HG03060 (cell line): ENCODE measurements around the gene FAM174A.

ENCODE experiments used
- ATAC-seq: cut with Tn5 transposase; IDR thresholded peaks from one replicate; pipeline ENCODE4 v1.9.1; 2021; ENCODE audit warnings: low read depth, moderate number of reproducible peaks; ENCODE audit not compliant: unreplicated experiment

FAM174A gene

GRCh38 chr5:100535060-100536005 is at the start of gene FAM174A:
Gene FAM174A (plus strand): TSS chr5:100535374. CDS start chr5:100535531, 157 bp downstream.
- ATAC-seq: peak; percentile 97

DNA sequence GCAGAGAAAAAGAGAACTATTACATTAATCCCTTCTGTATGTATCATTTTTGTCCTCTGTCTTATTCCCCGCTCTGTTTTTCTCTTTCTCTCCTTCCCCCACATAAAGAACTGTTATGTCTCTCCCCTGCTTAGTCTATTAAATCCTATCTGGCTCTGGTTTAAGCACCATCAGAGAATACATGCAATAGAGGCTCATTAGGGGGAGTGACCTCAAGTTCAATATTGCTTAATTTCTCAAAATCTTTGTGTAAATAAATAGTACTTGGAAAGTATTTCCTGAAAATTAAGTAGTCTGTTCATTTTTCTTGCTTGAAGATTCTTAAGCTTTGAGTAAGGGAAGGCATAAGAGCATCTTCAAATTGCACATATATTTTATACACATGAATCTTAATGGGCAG is 41.2 kb upstream of the FAM174A start:
- ATAC-seq: no peak

DNA sequence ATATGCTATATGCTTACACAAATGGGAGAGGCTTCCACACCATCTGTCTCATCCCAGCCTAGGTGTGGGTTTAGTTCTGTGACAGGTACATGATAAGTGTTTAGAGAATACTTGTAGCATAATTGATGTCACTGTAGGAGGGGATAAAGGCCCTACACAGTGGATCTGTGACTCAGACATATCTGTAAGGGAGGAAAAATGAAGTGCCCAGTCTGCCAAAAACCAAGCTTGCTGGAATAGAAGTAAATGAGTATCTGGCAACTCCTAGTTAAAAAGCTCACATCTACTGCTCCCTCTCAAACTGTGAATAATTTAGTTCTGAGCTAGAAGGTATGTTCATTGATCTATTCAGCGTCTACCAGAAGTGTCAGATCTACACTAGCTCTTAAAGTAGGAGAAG is 38.9 kb upstream of the FAM174A start:
- ATAC-seq: no peak

GRCh38 chr5:100502684-100503083 is 32.5 kb upstream of the FAM174A start:
- no peak for ATAC-seq

GRCh38 chr5:100505984-100506670 is 29.0 kb upstream of the FAM174A start:
- ATAC-seq: no peak

- ATAC-seq: no peak
These were observed 18.9 kb upstream of the FAM174A start for GRCh38 chr5:100516285-100516684.

- ATAC-seq: no peak
These were observed 17.7 kb upstream of the FAM174A start for GRCh38 chr5:100517301-100517974.

- no peak for ATAC-seq
These were observed 16.8 kb upstream of the FAM174A start for GRCh38 chr5:100518377-100518776.

- ATAC-seq: no peak
These were observed 16.1 kb upstream of the FAM174A start for GRCh38 chr5:100519075-100519474.

DNA sequence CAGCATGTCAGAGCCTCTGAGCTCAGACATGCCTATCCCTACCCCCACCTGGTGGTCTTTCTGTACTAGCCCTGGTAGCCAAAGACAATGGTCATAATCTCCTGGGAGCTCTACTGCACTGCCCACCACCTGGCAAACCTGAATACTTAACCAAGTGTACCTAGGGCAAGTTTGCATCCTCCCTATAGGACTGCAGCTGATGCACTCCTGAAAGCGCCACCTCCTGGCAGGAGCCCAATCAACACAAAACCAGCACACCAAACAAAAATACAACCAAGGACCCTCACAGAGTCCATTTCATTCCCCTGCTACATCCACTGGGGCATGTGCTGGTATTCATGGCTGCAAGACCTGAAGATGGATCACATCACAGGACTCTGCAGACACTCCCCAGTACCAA is 14.8 kb upstream of the FAM174A start:
- ATAC-seq: no peak

GRCh38 chr5:100537946-100538345 is 2.8 kb downstream of the FAM174A start:
- no peak for ATAC-seq

- ATAC-seq: no peak
These were observed 4.3 kb downstream of the FAM174A start for GRCh38 chr5:100539519-100539918.

- ATAC-seq: no peak
These were observed 6.9 kb downstream of the FAM174A start for GRCh38 chr5:100542086-100542485.

- ATAC-seq: no peak
These were observed 10.8 kb downstream of the FAM174A start for GRCh38 chr5:100546001-100546400.

- ATAC-seq: no peak
These were observed 15.4 kb downstream of the FAM174A start for GRCh38 chr5:100550531-100551051.

GRCh38 chr5:100551183-100551582 is 16.0 kb downstream of the FAM174A start:
- no peak for ATAC-seq

- no peak for ATAC-seq
These were observed 18.0 kb downstream of the FAM174A start for GRCh38 chr5:100553209-100553608.

- no peak for ATAC-seq
These were observed 25.7 kb downstream of the FAM174A start for GRCh38 chr5:100560860-100561259.

DNA sequence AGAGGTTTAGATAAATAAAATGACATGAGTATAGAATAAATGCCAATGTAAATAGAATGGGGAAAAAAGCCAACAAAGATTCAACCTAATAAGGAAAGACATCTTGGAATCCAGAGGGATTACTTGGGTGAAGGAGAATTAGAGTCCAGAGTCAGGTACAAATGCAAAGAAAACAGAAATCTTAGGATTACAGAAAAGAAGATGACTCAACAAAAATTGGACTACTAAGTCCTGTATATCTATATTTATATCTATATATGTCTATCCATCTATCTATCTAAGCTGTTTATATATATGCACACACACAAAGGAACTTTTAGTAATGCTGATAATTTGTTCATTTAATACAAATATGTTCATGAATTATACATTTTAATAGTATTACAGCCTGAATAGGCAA is 27.6 kb downstream of the FAM174A start:
- no peak for ATAC-seq

DNA sequence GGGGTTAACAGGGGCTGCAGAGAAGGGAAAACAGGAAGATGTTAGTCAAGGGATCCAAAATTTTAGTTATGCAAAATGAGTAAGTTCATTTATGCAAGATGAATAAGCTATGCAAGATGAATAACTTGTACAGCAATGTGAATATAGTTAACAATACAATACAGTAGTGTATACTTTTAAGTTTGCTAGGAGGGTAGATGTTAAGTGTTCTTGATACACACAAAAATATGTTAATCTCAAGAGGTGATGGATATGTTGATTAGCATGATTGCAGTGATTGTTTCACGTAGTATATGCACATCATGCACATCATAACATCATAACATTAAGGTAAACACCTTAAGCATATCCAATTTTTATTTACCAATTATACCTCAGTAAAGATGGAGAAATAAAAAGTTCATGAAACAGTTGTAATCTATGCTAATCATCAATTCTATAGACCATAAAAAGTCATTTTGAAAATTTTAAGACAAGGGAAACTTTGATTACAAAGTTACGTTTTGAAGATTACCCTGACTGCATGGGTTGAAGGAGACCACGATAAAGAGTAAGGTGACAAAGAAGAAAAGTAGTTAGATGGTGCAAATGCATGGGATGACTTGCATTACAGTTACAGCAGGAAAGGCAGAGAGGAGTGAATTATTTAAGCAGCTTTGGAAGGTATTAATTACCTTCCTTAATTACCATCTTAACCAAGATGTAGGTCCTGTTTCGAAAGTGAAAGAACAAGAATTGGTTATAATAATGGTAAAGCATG is 31.4 kb downstream of the FAM174A start:
- ATAC-seq: no peak
